ENCODE data around the gene TMEM132D. TPM values are rescaled to one million over a fixed set of nuclear protein-coding genes. Genes with fewer than 3 reads are reported as not detected.

Gene TMEM132D
- total and polyA plus RNA-seq, 2 donors (not counting 3 experiments of a cell fraction or from before 2014, with no cell fraction given), result not detected

DNA sequence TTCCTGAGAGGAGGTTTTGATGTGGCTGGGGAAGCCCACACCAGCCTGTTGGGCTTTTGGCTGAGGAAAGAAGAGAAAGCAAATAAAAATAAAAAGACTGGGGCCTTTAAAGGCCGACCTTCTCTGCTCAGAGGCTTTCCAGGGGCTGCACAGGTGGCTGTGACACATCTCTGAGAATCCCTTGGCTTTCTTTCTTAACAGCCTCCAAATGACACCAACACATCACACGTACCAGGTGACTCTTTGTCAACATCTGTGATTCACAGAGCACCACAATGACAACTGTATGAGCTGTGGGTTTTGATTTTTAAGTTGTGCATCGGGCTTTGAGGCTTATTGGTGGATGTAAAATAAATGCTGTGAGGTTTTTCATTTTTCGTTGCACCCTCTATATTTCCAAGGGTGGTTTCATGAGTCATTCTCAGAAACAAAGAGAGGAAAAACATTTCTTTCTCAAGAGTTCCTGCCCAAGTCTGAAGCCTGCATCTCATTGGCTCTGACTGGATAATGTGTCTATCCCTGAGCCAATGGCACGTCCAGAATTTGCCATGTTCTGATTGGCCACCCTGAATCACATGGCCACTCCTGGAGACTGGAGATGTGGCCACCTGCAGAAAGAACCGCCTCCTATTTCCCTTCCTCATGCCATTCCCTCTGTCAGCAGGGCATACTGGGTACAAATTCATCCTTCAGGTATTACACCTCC lies 701.6 kb downstream of the TMEM132D start:
- no TSS peak for BruUV-seq (replicated peaks)
- H3K4me1 ChIP-seq (ENCODE audit: control insufficient read depth, extremely low read depth, insufficient read depth, low read length), result no peaks in the 10 kb centered on the region
- no peaks in the 10 kb centered on the region for H3K9me1 ChIP-seq (replicated peaks; ENCODE audit: control insufficient read depth, extremely low read depth, insufficient read depth, low read length)
- intact Hi-C loops (cut with micrococcal nuclease) (no loop called here), dilution Hi-C loops (cut with MboI; ENCODE audit: extremely low pct_ligation_motif_present, low sequenced_read_pairs) (no loop called here)
- TF ChIP-seq POLR2AphosphoS5 (IDR thresholded peaks at IDR 0.05; ENCODE audit: insufficient read depth, low read depth, low read length), result no peak
- no peak for TF ChIP-seq JUN (IDR thresholded peaks at IDR 0.05; ENCODE audit: borderline replicate concordance, insufficient read depth, insufficient read length, low read depth)
- TF ChIP-seq, protein P1, sequence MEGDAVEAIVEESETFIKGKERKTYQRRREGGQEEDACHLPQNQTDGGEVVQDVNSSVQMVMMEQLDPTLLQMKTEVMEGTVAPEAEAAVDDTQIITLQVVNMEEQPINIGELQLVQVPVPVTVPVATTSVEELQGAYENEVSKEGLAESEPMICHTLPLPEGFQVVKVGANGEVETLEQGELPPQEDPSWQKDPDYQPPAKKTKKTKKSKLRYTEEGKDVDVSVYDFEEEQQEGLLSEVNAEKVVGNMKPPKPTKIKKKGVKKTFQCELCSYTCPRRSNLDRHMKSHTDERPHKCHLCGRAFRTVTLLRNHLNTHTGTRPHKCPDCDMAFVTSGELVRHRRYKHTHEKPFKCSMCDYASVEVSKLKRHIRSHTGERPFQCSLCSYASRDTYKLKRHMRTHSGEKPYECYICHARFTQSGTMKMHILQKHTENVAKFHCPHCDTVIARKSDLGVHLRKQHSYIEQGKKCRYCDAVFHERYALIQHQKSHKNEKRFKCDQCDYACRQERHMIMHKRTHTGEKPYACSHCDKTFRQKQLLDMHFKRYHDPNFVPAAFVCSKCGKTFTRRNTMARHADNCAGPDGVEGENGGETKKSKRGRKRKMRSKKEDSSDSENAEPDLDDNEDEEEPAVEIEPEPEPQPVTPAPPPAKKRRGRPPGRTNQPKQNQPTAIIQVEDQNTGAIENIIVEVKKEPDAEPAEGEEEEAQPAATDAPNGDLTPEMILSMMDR (IDR thresholded peaks at IDR 0.05; ENCODE audit: extremely low read depth in 1 of 2, insufficient read depth in 1 of 2, low read depth in 1 of 2, low read length in 2 of 2), result no peak
- TF ChIP-seq EZH2 (IDR thresholded peaks at IDR 0.05; ENCODE audit: borderline replicate concordance, low read depth, low read length, severe bottlenecking), result no peak
- TF ChIP-seq, protein P2, sequence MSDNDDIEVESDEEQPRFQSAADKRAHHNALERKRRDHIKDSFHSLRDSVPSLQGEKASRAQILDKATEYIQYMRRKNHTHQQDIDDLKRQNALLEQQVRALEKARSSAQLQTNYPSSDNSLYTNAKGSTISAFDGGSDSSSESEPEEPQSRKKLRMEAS (IDR thresholded peaks at IDR 0.05; ENCODE audit: insufficient read depth, insufficient read length), result no peak
- no peak for TF ChIP-seq FOS (IDR thresholded peaks at IDR 0.05; ENCODE audit: borderline replicate concordance, insufficient read depth, low read length)
- no peak for TF ChIP-seq GATA2 (IDR thresholded peaks at IDR 0.05; ENCODE audit: insufficient read depth, insufficient read length, low read depth, low read length)
- no peak for TF ChIP-seq POLR2A (IDR thresholded peaks at IDR 0.05; ENCODE audit: low read depth, low read length)
- TF ChIP-seq MYC (IDR thresholded peaks at IDR 0.05; ENCODE audit: low read depth, low read length), result no peak
- no peak overlapping the region for H3K4me2 ChIP-seq (ENCODE audit: insufficient read depth, low read length)
- no peak overlapping the region for H2AFZ ChIP-seq (ENCODE audit: low read depth, low read length)
- H3K27me3 ChIP-seq (ENCODE audit: control insufficient read depth in 2 of 2, insufficient read depth in 2 of 2, low read length in 2 of 2), result no peaks in the 10 kb centered on the region
- H3K36me3 ChIP-seq (ENCODE audit: control insufficient read depth in 2 of 2, extremely low read depth in 1 of 2, insufficient read depth in 2 of 2, low read length in 2 of 2), result no peaks in the 10 kb centered on the region
- H3K4me3 ChIP-seq (replicated peaks in 1 of 3; ENCODE audit: insufficient read depth in 1 of 3, low read depth in 1 of 3, low read length in 3 of 3), result no peak overlapping the region
- ChIA-PET POLR2A (no interaction called here), CTCF (no interaction called here)
- FAIRE-seq, result no peak
- no peak overlapping the region for H3K9ac ChIP-seq (replicated peaks; ENCODE audit: extremely low read depth, insufficient read depth, low read length)
- no peaks in the 10 kb centered on the region for H4K20me1 ChIP-seq (replicated peaks; ENCODE audit: control insufficient read depth, extremely low read depth, insufficient read depth, low read length)
- no peaks in the 10 kb centered on the region for H3K79me2 ChIP-seq (ENCODE audit: control insufficient read depth, insufficient read depth, low read length)
- no peak overlapping the region for H3K27ac ChIP-seq (ENCODE audit: insufficient read depth, low read depth, low read length)
- no peak for DNase-seq (ENCODE audit: low read depth, low spot score)
- no peaks in the 10 kb centered on the region for H3K9me3 ChIP-seq (replicated peaks; ENCODE audit: control insufficient read depth, insufficient read depth, low read length)
